Measurements from ENCODE around the gene PPEF1.

PPEF1 gene, protein sequence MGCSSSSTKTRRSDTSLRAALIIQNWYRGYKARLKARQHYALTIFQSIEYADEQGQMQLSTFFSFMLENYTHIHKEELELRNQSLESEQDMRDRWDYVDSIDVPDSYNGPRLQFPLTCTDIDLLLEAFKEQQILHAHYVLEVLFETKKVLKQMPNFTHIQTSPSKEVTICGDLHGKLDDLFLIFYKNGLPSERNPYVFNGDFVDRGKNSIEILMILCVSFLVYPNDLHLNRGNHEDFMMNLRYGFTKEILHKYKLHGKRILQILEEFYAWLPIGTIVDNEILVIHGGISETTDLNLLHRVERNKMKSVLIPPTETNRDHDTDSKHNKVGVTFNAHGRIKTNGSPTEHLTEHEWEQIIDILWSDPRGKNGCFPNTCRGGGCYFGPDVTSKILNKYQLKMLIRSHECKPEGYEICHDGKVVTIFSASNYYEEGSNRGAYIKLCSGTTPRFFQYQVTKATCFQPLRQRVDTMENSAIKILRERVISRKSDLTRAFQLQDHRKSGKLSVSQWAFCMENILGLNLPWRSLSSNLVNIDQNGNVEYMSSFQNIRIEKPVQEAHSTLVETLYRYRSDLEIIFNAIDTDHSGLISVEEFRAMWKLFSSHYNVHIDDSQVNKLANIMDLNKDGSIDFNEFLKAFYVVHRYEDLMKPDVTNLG

DNA sequence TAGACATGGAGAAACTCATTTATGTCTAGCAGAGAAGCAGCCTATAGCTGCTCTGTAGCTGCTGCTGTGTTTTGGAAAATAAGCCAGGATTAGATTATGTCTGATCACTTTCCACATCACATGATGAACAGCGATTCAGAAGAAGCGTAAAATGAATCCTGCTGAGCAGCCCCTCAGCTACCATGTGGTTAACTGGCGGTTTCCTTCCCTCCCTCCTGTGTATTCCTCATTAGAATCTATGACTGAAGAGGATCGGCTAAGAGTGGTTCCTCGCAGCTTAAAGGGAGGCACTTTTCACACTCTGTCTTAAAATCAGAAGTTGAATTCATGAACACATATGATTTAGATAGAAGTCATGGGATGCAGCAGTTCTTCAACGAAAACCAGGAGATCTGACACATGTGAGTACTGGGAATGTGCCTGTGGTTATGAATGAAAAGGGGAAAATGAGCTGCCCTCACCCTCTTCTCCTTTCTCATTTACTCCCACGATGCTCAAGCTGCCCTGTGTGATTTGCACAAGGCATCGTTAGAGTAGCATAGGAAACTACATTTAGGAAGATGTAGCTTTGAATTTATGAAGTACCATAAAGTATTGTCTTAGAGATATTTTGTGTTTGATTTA is at the start of gene PPEF1:
Gene PPEF1, plus strand, starts transcription at position 220 of the 624 bp plus-strand sequence. Its CDS starts 136 bp downstream, at position 356.
- FAIRE-seq: no peak
- DNase-seq (ENCODE audit: extremely low spot score, insufficient read length, low read depth): no peak

DNA sequence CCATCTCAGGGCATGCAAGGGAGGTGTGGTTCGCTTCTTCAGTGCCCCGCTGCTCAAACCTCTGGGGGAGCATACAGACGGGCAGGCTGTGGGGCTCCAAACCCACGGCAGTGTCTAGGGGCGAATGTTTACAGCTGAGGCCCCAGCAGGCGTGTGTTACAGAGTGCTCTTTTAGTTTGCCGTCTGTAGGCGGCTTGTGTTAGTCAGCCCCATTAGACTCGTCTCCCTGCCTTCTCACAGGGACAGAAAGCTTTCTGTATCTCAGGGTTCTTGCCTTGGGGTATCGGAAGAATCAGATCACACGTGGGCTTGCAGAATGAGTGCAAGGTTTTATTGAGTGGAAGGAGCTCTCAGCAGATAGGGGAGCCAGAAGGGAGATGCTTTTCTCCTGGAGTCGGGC is 46.2 kb upstream of the PPEF1 start:
- FAIRE-seq (no peak), DNase-seq (ENCODE audit: extremely low spot score, insufficient read length, low read depth) (no peak)

DNA sequence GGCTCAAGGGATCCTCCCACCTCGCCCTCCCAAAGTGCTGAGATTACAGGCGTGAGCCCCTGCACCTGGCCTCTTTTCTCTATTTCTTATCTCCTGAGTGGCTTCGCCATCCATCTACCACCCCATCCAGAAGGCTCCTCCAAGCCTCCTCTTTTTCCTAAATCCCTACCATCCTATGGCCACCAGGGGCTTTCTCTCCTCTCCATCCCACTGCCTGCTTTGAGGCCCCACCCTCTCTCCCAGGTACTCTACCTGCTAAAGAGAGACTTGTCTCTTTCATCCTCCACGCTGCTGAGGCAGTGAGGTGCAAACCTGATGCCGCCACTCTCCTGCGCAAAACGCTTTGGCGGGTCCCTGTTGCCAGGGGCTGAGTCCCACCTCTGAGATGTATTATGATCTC is 42.5 kb upstream of the PPEF1 start:
- DNase-seq (ENCODE audit: extremely low spot score, insufficient read length, low read depth) (no peak), FAIRE-seq (no peak)

DNA sequence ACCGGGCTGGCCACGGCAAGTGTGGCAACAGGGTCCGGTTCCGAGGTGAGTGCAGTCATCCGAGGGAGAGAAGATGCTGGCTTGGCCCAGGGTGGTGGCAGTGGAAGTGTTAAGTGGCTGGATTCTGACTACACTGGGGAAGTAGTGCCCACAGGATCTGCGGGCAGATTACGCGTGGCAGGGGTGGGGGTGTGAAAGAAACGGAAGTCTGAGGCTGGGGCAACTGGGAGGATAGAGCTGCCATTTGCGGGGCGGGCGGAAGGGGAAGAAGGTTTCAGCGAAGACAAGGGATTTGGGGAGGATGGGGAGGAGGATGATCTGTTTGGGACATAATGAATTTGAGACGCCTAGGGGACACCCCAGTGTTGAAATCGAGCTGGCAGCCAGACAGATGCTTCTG is 40.8 kb upstream of the PPEF1 start:
- DNase-seq (ENCODE audit: extremely low spot score, insufficient read length, low read depth) (no peak), FAIRE-seq (no peak)

DNA sequence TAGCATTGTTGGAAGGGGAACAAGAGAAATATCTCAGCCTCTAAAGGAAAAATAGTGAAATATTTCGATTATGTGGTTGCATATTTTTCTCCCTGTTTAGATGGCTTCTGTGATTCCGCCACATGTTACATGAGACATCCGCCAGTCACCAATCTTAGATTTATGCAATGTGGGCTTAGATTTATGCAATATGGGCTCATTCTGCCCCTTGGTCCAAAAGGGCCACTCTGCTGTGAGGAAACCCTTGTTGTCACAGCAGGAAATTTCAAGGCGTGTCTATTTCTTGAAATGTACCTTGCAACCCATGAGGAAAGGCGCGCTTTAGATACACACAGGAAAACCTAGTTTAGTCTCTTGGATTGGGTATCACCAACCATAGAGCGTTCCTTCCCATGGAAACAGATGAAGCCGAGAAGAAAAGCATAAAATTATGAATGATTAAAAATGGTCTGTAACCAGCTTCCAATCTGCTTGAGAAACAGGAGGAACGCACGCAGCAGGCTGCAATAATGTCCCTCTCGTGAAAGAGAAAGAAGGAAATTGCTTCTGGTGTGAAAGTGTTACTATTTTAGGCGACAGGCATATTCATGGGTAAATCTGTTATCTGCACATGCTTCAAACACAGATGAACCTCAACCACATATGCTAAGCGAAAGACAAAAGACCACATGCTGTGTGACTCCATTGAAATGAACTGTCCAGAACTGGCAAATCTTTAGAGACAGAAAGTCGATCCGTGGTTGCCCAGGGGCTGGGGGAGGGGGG is 39.2 kb upstream of the PPEF1 start:
- no peak for DNase-seq (ENCODE audit: extremely low spot score, insufficient read length, low read depth)
- peak; percentile 83 for FAIRE-seq

DNA sequence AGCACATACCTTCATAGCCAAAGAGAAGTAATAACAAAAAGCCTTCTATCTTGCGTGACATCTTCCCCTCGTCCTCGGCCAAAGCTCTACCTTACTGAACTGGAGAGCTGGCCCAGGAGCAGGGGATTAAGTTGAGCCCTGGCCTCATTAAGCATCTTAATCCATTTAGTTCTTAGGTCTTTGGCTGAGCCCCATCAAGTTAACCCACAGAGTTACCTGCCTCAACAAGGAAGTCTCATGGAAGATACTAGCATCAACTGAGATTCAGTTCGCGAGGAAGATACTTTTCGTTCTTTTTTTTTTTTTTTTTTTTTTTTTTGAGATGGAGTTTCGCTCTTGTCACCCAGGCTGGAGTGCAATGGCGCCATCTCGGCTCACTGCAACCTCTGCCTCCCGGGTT is 35.4 kb upstream of the PPEF1 start, which contains the start of gene RS1:
Gene RS1, minus strand, starts transcription at position 101 of the 400 bp plus-strand sequence. Its CDS starts 40 bp downstream, at position 61.
- no peak for FAIRE-seq

DNA sequence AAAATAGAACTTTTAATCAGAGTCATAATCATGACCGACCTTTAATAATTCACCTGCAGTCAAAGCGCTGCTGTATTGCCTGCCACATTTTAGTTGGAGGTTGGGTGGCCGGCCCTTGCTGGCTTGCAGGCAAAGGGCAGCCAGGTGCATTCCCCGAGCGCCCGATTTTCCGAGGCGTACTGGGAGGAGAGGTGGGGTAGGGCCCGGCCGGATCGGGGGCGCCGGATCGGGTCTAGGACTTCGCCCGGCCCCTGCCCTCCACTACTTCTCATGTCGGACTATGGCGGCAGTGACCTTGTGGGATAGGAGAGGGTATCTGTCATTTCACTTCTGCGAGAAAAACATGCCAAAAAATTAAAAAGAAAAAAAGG is 33.0 kb upstream of the PPEF1 start:
- DNase-seq (ENCODE audit: extremely low spot score, insufficient read length, low read depth): no peak
- no peak for FAIRE-seq

More for the DNA sequence above, 35.4 kb upstream of the PPEF1 start, which contains the start of gene RS1:
- no peak for DNase-seq (ENCODE audit: extremely low spot score, insufficient read length, low read depth)

DNA sequence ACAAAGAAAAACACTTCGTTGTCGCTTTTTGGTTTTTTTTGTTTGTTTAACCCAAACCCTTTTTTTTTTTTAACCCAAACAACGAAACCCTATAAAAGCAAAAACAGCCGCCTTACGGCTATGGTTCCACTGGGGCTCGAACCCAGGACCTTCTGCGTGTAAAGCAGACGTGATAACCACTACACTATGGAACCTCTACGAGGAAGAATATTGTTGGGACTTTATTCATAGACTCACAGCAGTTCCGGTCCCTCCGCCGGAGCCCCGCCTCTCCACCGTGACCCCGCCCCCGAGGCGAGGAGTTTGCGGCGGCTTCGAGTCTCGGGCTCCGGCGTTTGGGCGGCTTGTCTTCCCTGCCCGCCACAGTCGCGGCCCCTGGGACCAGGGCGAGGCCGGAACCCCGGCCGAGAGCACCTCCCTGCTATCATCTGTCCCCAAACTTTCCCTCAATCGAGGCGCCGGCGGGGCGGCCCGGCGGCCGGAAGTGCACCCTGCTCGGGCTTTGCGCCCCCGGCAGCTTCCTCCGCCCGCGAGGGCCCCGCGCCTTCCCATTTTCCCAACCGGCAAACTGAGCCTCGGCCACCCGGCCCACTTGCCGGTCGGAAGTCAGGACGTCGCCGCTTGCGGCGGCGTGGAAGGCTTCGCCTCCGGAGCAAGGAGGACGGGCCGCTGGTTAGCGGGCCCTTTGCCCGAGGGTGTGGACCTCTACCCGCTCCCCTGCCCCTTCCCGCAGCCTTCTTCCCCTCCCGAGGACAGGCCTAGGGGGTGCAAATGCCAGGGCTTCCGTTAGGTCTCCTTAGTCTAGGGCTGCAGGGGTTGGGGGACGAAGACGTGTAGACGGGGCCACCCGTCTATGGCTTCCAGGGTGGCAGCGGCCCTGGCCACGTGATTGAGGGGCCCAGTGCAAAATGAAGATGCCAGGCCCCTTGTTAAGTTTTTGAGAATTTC is 32.4 kb upstream of the PPEF1 start:
- peak; percentile 91 for FAIRE-seq
- DNase-seq (ENCODE audit: extremely low spot score, insufficient read length, low read depth): peak; percentile 62

DNA sequence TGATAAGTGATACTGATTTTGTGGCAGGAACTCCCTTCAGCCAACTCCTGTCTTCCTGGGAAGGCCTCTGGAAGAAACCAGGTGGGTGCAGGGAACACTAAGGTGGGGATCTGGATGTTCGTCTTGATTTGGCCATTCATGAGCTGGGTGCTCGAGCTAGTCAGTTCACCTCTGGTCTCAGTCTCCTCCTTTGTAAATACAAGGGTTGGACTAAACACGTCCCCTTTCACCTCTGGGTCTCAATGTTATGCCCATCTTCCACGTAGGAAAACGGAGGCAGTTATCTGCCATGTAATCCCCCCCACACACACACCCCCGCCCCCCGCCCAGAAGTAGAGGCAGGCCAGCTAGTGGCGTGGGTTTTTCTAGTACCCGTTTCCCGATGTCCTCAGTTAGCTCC is 31.4 kb upstream of the PPEF1 start:
- FAIRE-seq (no peak), DNase-seq (ENCODE audit: extremely low spot score, insufficient read length, low read depth) (no peak)

DNA sequence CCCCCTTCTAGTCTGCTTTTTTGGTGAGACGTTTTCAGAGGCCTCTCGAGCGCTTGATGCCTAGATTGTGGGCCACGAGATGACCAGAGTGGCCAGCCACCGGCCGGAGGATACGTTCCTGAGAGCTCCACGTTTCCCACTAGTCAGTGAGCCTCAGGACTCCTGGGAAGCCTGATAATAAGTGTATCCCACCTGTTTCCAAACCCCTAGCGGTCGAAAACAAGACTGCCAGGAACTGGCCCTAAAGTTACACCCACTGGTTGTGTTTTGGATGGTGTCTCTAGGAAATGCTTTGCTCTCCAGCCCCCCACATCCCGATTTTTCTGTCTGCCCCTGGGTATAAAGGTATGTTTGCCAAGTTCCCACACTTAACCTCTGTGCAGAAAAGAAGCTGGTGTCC is 31.0 kb upstream of the PPEF1 start:
- no peak for DNase-seq (ENCODE audit: extremely low spot score, insufficient read length, low read depth)
- FAIRE-seq: no peak

DNA sequence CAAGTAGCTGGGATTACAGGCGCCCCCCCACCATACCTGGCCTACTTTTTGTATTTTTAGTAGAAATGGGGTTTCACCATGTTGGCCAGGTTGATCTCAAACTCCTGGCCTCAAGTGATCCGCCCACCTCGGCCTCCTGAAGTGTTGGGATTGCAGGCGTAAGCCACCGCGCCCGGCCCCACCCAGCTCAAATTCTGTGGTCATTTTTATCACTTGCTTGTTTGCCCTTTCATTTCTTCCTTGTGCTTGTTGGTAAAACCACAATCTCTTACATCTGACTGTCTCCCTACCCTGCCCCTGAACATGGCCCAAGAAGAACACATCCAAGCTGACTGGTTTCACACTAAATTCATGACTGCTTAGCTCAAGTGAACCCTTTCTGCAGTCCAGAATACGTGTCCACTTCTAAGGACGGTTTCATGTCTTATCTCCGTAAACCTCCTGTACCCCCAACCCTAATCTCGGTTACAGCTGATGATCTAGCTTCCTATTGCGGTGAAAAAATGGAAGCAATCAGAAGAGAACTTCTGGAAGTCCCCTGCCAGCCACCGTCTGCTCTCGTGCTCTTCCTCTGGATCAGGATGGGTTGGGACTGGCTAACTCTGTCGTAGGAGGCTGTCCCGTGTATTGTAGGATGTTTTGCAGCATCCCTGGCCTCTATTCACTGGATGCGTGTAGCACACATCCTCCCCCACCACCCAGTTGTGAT is 30.1 kb upstream of the PPEF1 start:
- FAIRE-seq (no peak), DNase-seq (ENCODE audit: extremely low spot score, insufficient read length, low read depth) (no peak)

DNA sequence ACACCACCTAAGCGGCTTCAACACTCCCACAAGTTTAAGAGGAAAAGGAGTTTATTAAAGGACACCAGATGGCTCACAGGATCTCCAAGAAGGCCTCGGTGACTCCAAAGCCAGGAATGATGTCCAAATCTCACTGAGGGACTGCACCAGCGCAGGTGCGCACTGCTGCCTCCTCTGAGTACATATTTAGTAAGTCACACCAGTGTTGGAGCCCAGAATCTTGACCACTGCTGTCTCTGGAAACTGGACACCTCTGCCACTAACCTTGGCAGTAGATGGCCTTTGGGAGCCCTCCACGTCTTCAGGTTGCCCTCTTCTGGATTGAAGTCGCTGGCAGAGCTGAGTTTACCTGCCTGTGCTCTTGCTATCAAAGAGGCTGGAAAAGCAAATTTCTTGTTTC is 25.4 kb upstream of the PPEF1 start:
- DNase-seq (ENCODE audit: extremely low spot score, insufficient read length, low read depth) (no peak), FAIRE-seq (no peak)

DNA sequence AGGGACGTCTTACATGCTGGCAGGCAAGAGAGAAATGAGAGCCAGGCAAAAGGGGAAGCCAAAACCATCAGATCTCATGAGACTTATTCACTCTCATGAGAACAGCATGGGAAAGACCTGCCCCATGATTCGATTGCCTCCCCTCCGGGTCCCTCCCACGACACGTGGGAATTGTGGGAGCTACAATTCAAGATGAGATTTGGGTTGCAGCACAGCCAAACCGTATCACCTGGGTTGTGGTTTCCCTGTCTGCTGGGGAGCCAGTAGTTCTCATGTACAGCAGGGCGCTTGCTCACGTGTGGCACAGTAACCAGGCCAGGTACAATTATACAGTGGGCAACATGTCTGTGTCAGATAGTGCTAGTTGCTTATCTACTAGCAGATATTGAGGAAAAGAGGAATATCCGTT is 24.5 kb upstream of the PPEF1 start:
- DNase-seq (ENCODE audit: extremely low spot score, insufficient read length, low read depth): no peak
- no peak for FAIRE-seq

DNA sequence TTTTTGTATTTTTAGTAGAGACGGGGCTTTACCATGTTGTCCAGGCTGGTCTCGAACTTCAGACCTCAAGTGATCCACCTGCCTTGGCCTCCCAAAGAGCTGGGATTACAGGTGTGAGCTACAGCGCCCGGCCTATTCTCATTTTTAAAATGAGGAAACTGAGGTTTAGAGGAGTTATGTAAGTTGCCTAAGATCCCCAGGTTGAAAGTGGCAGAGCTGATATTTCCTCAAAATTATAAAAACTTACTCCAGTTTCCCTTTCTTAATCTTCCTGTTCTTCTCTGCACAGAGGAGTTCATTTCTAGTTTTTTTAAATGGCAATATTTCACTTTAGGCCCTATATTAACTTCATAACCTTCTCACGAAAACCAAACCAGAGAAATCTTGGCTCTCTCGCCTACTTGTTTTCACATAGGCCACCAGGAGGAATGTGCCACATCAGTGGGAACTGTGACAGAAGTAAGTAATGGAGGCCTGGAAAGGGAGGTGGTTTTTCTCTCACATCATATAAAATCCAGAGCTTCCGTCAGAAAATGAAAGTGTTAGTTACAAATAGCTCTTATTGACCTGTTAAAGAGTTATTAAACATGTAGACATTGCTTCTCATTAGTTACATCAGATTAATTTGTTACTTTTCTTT is 19.5 kb upstream of the PPEF1 start:
- FAIRE-seq (no peak), DNase-seq (ENCODE audit: extremely low spot score, insufficient read length, low read depth) (no peak)

DNA sequence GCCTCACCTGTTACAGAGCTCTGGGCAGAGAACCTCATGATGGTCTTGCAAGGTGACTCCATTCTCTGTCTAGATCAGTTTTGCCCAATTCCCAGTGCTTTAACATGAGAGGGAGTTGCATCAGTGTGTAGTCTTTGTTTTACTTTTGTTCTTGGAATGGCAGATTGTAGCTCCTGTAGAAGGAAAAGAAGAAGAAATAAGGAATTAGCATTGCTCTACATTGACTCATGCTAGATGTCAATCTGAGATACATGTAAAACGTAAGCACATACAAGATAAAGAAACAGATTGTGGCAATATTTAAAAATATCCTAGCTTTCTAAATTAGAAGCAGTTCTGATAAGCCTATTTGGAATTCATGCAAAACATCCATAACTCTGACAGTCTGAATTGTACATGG is 16.0 kb upstream of the PPEF1 start:
- no peak for DNase-seq (ENCODE audit: extremely low spot score, insufficient read length, low read depth)
- no peak for FAIRE-seq

DNA sequence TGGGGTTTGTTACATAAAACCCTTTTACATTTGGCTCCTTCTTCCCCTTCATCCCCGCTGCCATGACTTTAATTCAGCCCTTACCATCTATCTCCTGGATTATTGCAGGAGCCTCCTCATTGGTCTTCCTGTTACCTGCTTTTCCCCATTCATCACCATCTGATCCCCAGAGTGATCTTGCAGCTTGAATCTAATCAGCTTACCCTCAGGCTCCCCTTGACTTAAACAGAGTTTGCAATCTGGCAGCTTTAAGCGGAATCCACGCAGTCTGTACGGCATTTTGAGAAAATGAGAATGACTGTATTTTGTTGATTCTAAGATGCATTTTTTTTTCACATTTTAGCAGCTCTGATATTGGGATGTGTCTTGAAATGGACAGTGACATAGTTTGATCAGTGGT is 14.9 kb upstream of the PPEF1 start:
- DNase-seq (ENCODE audit: extremely low spot score, insufficient read length, low read depth): no peak
- FAIRE-seq: no peak

DNA sequence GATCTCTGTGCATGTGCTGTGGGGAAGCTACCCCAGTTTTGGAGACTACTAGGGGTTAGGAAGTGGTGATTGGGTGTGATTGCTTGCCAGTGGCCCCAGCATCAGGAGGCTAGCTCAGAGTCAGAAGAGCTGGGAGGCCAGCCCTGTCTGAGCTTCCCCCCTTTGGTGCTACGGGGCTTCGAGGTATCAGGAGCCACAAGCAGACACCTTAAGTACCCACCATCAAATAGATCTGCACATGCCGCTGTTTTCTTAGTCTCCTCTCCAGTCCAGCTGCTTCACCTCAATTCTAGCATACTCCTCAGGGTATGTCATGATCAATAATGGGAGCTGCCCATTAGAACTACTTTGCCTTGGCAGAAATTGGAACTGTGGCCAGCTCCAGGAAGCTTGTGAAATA is 10.8 kb upstream of the PPEF1 start:
- no peak for FAIRE-seq
- no peak for DNase-seq (ENCODE audit: extremely low spot score, insufficient read length, low read depth)
